PC-3 (cell line): ENCODE results near the gene UNK.

Experiments
- CTCF ChIP-seq: fragments of 300-600 bp; sonication (generic); conservative IDR thresholded peaks from 2 replicates; pipeline ENCODE4 v1.5.1; 2017; ENCODE audit warnings: antibody characterized with exemption, low read depth, mild to moderate bottlenecking, low read length
- EZH2 ChIP-seq: fragments of 300-600 bp; sonication (generic); IDR thresholded peaks from one replicate; pipeline ENCODE4 v1.6.1; 2017; ENCODE audit warnings: antibody characterized with exemption, mild to moderate bottlenecking, low read length; ENCODE audit not compliant: unreplicated experiment

- TF ChIP-seq EZH2 (no peak), CTCF (no peak)
Measured at GRCh38 chr17:75844530-75845057, 60.0 kb downstream of the UNK start.
